Measurements from ENCODE around the gene UBE2E2.

The UBE2E2 gene

DNA sequence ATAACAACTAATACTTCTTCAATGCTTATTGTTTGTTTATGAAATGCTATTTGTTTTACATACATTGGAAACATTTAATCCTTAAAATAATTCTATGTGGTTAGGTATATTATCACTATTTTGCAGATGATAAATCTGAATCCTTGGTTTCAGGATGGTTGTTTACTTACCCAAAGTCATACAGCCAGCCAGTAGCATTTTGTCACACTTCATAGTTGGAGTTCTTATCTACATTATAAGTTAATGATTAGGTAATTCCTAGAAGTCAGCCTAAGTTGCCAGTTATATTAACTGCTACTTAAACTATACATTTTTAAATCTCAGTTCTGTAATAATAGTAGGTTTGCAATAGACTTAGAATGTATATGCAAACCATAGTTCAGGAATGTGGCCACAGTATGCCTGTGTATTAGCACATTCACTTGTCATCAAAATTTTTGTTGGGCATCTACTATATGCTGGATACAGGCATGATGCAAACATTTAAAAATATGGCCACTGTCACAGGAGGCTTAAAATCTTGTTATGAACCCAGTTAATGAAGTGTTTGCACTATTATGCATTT lies 187.9 kb downstream of the UBE2E2 start:
- no peak for DNase-seq

GRCh38 chr3:23395115-23395514 lies 192.0 kb downstream of the UBE2E2 start:
- no peak for DNase-seq

- DNase-seq: no peak
Observed at GRCh38 chr3:23396746-23397145, 193.6 kb downstream of the UBE2E2 start.

DNA sequence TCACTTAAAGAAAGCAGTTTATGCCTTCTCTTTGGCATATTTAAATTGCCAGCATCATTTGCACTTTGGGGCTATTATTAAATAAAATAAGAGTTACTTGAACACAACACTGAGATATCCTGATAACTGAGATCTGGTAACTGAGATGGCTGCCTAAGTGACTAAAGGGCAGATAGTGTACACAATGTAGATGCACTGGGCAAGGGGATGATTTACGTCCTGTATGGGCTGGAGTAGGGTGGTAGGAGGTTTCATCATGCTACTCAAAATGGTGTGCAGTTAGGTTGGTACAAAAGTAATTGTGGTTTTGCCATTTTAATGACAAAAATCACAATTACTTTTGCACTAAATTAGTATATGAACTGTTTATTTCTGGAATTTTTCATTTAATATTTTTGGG lies 196.1 kb downstream of the UBE2E2 start:
- DNase-seq: no peak

GRCh38 chr3:23402728-23403492 lies 199.8 kb downstream of the UBE2E2 start:
- peak; percentile 4 for DNase-seq

DNA sequence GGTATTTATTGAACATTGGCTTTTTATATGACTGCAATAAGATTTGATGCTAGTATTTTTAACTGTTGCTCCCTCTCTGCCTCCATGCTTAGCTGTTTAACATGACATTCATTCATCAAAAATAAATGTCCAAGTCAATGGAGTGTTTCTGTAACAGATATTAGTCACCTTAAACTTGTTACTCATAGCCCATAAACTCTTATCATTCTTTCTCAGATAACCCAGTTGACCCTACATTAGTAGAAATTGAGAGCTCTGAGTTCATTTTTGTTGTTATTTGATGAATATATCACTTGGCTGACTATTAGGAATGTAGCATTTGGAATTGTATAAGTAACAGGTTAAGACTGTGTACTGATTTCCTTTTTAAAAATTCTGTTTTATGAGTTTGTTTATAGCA lies 201.1 kb downstream of the UBE2E2 start:
- no peak for DNase-seq

DNA sequence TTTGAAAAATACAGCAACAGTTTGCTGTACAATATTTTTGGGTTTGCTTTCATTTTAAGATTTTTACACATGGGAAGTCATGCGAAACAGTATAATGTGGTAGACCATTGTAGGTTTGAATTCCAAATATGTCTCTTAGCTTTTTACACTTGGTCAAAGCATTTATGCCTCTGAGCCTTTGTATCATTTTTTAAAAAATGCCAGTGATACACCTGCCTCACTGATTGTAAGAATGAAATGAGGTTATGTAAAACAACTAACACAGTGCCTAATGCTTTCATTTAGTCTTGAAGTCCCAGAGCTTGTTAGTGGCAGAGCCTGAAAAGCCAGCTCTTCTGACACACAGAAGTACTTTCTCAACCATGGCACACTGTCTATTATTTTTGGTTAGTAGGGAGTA lies 202.0 kb downstream of the UBE2E2 start:
- DNase-seq: no peak

GRCh38 chr3:23406601-23407000 lies 203.5 kb downstream of the UBE2E2 start:
- DNase-seq: no peak

GRCh38 chr3:23418026-23418425 lies 214.9 kb downstream of the UBE2E2 start:
- no peak for DNase-seq

- no peak for DNase-seq
Observed at GRCh38 chr3:23421811-23422516, 218.8 kb downstream of the UBE2E2 start.

GRCh38 chr3:23422517-23422851 lies 219.4 kb downstream of the UBE2E2 start:
- no peak for DNase-seq

- DNase-seq: no peak
Observed at GRCh38 chr3:23425410-23425809, 222.3 kb downstream of the UBE2E2 start.

DNA sequence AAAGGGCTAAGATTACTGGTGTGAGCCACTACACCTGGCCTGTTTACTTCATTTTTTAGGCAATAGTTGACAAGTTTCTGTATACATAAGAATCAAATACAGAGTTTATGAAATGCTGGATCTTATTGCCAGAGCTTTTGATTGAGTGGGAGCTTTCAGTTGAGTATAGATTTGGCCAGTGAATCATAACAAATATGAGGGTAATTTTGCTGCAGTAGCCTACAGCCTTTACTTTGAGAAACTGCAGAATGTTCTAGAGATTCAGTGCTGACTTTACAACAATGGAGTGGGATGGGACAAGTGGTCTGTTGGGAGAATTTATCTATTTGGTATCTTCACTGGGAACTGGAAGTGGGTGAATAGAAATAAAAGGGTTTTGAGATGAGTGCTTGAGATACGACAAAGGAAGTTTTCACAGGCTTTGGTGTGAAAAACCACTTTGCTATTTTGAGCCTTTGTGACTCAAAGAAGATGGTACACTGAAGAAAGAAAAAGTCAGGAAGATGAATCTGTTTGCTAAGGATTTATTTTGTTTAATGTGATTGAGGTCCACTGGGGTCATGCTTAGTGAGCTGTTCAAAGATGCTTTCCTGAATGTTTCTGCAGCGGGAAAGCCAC lies 227.8 kb downstream of the UBE2E2 start:
- peak; percentile 21 for DNase-seq

DNA sequence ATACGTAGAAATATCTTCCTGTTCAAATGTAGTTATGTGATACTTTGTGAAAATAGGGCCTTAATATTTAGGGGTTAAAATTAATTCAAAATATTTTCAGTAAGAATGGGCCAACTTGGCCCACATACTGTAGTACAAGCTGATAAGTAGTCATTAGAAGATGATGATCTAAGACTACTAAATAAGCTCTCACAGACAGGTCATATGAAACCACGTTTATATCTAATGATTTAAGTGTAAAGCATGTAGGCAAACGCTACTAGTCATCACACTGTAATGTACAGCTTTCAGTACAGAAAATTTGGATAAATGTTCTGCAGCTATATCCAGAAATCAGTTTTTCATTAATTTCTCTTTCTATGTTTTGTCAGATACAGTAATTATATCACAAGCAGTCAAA lies 228.6 kb downstream of the UBE2E2 start:
- no peak for DNase-seq

- DNase-seq: peak; percentile 6
Observed at GRCh38 chr3:23435318-23435717, 232.2 kb downstream of the UBE2E2 start.

DNA sequence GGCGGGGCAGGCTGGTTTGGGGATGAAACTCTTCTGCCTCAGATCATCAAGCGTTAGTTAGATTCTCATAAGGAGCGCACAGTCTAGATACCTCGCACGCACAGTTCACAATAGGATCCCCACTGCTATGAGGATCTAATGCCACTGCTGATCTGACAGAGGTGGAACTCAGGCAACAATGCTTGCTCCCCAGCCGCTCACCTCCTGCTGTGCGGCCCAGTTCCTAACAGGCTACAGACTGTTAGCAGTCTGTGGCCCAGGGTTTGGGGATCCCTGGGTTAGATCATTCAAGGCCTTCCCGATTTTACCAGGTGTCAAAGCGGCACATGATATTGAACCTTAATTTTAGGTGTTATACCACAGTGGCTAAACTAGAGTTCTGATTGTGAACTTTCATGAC lies 232.8 kb downstream of the UBE2E2 start:
- DNase-seq: no peak

- no peak for DNase-seq
Observed at GRCh38 chr3:23437484-23438145, 234.5 kb downstream of the UBE2E2 start.

DNA sequence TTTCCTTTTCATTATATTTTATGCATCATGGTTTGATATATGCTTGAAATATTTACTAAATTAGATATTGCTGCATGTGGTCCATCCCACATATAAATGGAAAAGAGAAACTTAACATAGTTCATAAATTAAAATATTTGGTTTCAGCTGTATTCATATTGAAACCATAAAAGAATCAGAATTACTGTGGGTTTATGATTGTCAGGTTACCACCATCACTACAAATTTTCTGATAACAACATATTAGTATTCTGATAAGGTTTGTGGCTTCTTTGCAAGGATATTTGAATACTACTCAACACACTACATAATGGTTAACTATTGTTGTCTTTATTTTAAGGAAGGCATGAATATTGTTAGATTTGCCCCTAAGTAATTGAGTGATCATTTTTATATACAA lies 235.5 kb downstream of the UBE2E2 start:
- peak; percentile 23 for DNase-seq

- DNase-seq: no peak
Observed at GRCh38 chr3:23439080-23439479, 236.0 kb downstream of the UBE2E2 start.

GRCh38 chr3:23440416-23441294 lies 237.5 kb downstream of the UBE2E2 start:
- peak; percentile 39 for DNase-seq

- DNase-seq: peak; percentile 57
Observed at GRCh38 chr3:23442598-23443383, 239.7 kb downstream of the UBE2E2 start.

All from activated CD4-positive, alpha-beta T cell treated with anti-CD3 and anti-CD28 coated beads, Interleukin-10, Interleukin-2, amounts not matched to agents 100 ng/mL and 50 ng/mL, durations not matched to agents 16 hours and 8 hours (primary cell).